GM19463 (cell line): ENCODE measurements around the gene APOBEC3G.

Experiments used
- ATAC-seq: cut with Tn5 transposase; IDR thresholded peaks from one replicate; pipeline ENCODE4 v1.9.1; 2021; ENCODE audit warnings: mild to moderate bottlenecking, moderate library complexity; ENCODE audit not compliant: unreplicated experiment

Gene APOBEC3G

GRCh38 chr22:39090426-39091064 is 13.5 kb downstream of the APOBEC3G start:
- ATAC-seq: no peak

- no peak for ATAC-seq
These were observed 14.3 kb downstream of the APOBEC3G start for GRCh38 chr22:39091126-39092081.

GRCh38 chr22:39092111-39092862 is 15.2 kb downstream of the APOBEC3G start:
- ATAC-seq: no peak

- no peak for ATAC-seq
These were observed 17.8 kb downstream of the APOBEC3G start for GRCh38 chr22:39094717-39095389.

- no peak for ATAC-seq
These were observed 18.9 kb downstream of the APOBEC3G start for GRCh38 chr22:39095971-39096370.

GRCh38 chr22:39097098-39098020 is 20.3 kb downstream of the APOBEC3G start, which contains the start of gene APOBEC3H:
Gene APOBEC3H, plus strand, starts transcription at chr22:39097244. Its CDS starts 3,035 bp downstream, at chr22:39100279.
- no peak for ATAC-seq

- ATAC-seq: no peak
These were observed 21.0 kb downstream of the APOBEC3G start for GRCh38 chr22:39098026-39098425.

- no peak for ATAC-seq
These were observed 21.5 kb downstream of the APOBEC3G start for GRCh38 chr22:39098576-39098975.

- ATAC-seq: no peak
These were observed 24.2 kb downstream of the APOBEC3G start for GRCh38 chr22:39101226-39101625.

GRCh38 chr22:39103431-39103830 is 26.4 kb downstream of the APOBEC3G start:
- ATAC-seq: no peak

- no peak for ATAC-seq
These were observed 29.3 kb downstream of the APOBEC3G start for GRCh38 chr22:39106326-39106725.

GRCh38 chr22:39108487-39108886 is 31.4 kb downstream of the APOBEC3G start:
- no peak for ATAC-seq

GRCh38 chr22:39109361-39109760 is 32.3 kb downstream of the APOBEC3G start:
- ATAC-seq: no peak

GRCh38 chr22:39110631-39111561 is 33.8 kb downstream of the APOBEC3G start:
- ATAC-seq: no peak

- no peak for ATAC-seq
These were observed 37.0 kb downstream of the APOBEC3G start for GRCh38 chr22:39114112-39114511.

GRCh38 chr22:39115570-39115969 is 38.5 kb downstream of the APOBEC3G start:
- no peak for ATAC-seq

- no peak for ATAC-seq
These were observed 39.0 kb downstream of the APOBEC3G start for GRCh38 chr22:39115977-39116621.

GRCh38 chr22:39117585-39118191 is 40.6 kb downstream of the APOBEC3G start:
- peak; percentile 43 for ATAC-seq
